ENCODE data around the gene STUM. TPM values are rescaled to one million over a fixed set of nuclear protein-coding genes. Genes with fewer than 3 reads are reported as not detected.

STUM gene
- total RNA-seq, 1 donor from 2014 or later: 0.09 TPM

DNA sequence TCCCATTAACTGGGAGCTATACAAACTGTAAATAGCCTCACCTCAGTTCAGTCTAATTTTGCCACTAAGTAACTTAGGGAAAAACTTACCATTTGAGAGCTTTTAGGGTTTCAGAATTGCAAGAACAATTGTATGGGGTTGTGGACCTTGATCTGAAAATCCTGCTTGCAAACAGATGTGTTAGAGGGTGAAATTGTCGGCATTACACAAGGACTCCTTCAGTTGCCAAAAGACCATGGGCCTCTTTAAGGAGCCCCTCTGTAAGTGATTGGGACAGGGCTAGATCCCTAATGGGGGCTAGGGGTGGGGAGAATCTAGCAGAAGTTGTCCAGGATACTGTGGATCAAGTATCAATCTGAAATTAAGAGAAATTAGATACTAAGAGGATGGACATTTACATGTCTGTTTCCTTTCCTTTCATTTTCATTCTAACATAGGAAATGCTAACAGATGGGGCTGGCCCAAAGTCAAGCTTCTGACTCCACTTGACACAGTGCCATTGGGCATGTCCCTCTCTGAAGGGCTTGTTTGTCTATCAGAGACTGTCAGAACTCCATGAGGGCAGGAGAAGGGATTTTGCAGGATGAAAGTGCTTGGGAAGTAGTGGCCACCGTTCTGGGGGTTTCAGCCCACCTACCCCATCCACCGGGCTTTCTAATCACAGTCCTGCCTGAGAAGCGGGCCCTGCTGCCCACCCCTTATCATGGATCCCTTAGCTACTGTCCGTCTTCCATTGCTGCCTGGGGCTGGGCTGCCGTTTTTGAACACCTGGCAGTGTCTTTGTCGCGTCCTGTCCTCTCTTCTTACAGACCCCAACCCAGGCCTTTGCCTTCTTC is 54.7 kb downstream of the STUM start:
- Mint-ChIP-seq H3K27me3 (ENCODE audit: low read depth) (peaks cover 6% of the 10 kb centered on the region), H3K4me1 (peaks cover 42% of the 10 kb centered on the region), H3K4me3 (no peak overlapping the region), H3K36me3 (no peaks in the 10 kb centered on the region), H3K27ac (no peak overlapping the region), H3K9me3 (no peaks in the 10 kb centered on the region)
- TF ChIP-seq CTCF (IDR thresholded peaks at IDR 0.05; ENCODE audit: unreplicated experiment): no peak
- no peak for DNase-seq (ENCODE audit: low spot score in 2 of 2, unreplicated experiment in 2 of 2)

DNA sequence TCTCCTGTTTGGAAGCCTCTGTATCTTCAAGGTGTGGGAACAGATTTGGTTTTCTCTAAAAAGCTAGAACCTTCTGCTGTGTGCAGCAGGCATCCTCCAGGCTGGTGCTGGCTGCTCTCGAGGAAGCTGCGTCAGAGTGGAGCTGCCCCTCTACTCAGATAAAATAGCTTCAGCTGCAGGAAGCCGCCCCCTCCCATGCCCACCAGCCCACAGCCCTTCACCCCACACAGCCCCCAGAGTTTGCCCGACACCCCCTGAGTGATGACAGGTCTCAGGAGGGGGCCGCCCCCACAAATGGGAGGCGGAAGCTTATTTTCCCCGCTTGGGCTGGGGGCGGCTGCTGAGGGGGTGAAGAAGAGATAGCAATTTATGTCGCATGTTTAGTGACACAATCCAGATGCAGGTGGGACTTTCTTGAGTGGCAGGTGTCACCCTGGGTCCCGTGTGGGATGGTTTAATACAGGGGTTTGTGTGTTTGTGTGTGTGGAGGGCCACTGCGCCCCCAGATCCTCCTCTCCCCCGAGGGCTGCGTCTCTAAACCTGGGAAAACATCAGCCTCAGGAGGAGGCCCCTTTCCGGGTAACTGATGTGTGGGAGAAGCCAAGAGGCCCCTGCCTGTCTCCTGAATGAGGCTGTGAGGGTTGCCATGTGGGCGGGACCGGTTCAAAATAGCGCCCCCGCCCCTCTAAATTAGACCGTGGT is 55.4 kb downstream of the STUM start:
- peak overlapping the region; percentile 8 for H3K27ac Mint-ChIP-seq
- H3K4me1 Mint-ChIP-seq: peaks cover 36% of the 10 kb centered on the region
- no peak overlapping the region for H3K4me3 Mint-ChIP-seq
- H3K27me3 Mint-ChIP-seq (ENCODE audit: low read depth): peaks cover 3% of the 10 kb centered on the region
- DNase-seq (ENCODE audit: low spot score in 2 of 2, unreplicated experiment in 2 of 2): no peak
- no peaks in the 10 kb centered on the region for H3K36me3 Mint-ChIP-seq
- no peak for TF ChIP-seq CTCF (IDR thresholded peaks at IDR 0.05; ENCODE audit: unreplicated experiment)
- no peaks in the 10 kb centered on the region for H3K9me3 Mint-ChIP-seq

GRCh38 chr1:226604560-226605317 is 56.2 kb downstream of the STUM start:
- H3K27ac Mint-ChIP-seq: peak overlapping the region; percentile 8
- no peak for TF ChIP-seq CTCF (IDR thresholded peaks at IDR 0.05; ENCODE audit: unreplicated experiment)
- H3K9me3 Mint-ChIP-seq: no peaks in the 10 kb centered on the region
- H3K4me1 Mint-ChIP-seq: peaks cover 36% of the 10 kb centered on the region
- no peak overlapping the region for H3K4me3 Mint-ChIP-seq
- H3K27me3 Mint-ChIP-seq (ENCODE audit: low read depth): peaks cover 3% of the 10 kb centered on the region
- no peak for DNase-seq (ENCODE audit: low spot score in 2 of 2, unreplicated experiment in 2 of 2)
- H3K36me3 Mint-ChIP-seq: no peaks in the 10 kb centered on the region

GRCh38 chr1:226605318-226605950 is 56.9 kb downstream of the STUM start:
- H3K4me1 Mint-ChIP-seq: peaks cover 36% of the 10 kb centered on the region
- no peak overlapping the region for H3K4me3 Mint-ChIP-seq
- peaks cover 3% of the 10 kb centered on the region for H3K27me3 Mint-ChIP-seq (ENCODE audit: low read depth)
- H3K36me3 Mint-ChIP-seq: no peaks in the 10 kb centered on the region
- DNase-seq (ENCODE audit: low spot score in 2 of 2, unreplicated experiment in 2 of 2): no peak
- H3K27ac Mint-ChIP-seq: no peak overlapping the region
- no peaks in the 10 kb centered on the region for H3K9me3 Mint-ChIP-seq
- no peak for TF ChIP-seq CTCF (IDR thresholded peaks at IDR 0.05; ENCODE audit: unreplicated experiment)
